Regular cardiac myocyte (primary cell): Measurements from ENCODE around the gene HTR4. TPM values are rescaled to one million over a fixed set of nuclear protein-coding genes. Genes with fewer than 3 reads are reported as not detected.

Experiments used
- total RNA-seq: library from RNA; depleted of rRNA; stranded (reverse); fragments of >200 nt; gene quantifications from 2 replicates; pipeline ENCODE4 v1.2.3, GENCODE V29; 2014

Gene HTR4, protein sequence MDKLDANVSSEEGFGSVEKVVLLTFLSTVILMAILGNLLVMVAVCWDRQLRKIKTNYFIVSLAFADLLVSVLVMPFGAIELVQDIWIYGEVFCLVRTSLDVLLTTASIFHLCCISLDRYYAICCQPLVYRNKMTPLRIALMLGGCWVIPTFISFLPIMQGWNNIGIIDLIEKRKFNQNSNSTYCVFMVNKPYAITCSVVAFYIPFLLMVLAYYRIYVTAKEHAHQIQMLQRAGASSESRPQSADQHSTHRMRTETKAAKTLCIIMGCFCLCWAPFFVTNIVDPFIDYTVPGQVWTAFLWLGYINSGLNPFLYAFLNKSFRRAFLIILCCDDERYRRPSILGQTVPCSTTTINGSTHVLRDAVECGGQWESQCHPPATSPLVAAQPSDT
- total RNA-seq, result not detected in 2 replicates

DNA sequence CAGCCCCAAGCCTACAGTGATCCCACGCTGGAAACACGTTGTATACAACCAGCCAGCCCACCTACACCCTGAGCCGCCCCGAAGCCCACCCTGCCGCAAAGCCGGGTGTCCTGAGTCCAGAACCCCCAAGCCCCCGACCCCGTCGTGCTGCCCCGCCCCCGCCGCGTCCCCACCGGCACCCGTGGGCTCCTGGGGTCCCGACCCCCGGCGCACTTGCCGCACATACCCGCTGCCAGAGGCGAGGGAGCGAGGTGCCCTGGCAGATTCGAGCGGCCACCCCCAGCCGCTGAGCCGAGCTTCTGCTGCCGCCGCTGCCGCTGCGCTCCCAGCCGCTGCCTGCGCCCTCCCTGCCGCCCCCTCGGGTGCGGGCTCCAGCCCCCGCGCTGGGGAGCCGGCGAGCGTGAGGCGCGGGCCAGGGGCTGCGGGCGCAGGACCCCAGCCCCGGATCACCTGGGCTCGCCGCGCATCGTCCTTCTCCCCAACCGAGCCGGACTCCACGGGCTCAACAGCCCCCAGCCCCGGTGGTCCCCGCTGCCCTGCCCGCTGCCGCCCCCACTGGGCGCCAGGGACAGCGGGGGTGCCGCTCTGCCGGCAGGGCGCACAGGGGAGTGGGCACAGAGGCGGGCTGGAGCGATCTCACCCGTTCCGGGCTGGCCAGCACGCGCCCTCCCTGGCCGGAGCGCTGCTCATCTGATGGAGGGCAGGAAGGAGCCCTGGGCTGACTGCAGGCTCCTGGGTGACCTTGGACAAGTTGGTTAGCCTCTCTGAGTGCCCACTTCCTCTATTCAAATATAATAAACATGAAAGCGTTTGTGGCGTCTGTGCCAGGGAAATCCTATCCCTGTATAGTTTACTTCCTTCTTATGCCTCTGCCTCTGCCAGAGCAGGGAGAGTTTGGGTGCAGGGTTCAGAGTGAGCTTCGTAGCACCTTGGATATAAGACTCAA, at the start of gene HTR4:
HTR4 (minus strand) TSS at position 692 of the 946 bp plus-strand sequence. CDS start 17,513 bp downstream, outside the sequence.

Other genes with a start within 250 kb of the HTR4 start
- gene ADRB2, start 172.1 kb upstream of the HTR4 start, total RNA-seq, result 0.56 and 1.5 TPM in 2 replicates